H1 (cell line): ENCODE measurements around the gene GABRG3.

Experiments
- CBX5 ChIP-seq: fragments of 300-800, 300-1000 bp; sonication (generic); IDR thresholded peaks from 2 replicates; pipeline ENCODE4 v1.7.1; 2016; ENCODE audit warnings: antibody characterized with exemption, low read length, low read depth
- CEBPB ChIP-seq: IDR thresholded peaks from 2 replicates; pipeline ENCODE4 v1.6.1; 2012; ENCODE audit warnings: low read depth, low read length
- EP300 ChIP-seq, 2 experiments: IDR thresholded peaks; 1 replicate in 1 of 2; 2 replicates in 1 of 2; pipeline ENCODE4 v1.6.1; 2011 to 2012; ENCODE audit warnings: low read depth in 2 of 2, low read length in 2 of 2, mild to moderate bottlenecking in 2 of 2, borderline replicate concordance in 1 of 2, inconsistent platforms in 1 of 2, moderate library complexity in 1 of 2
- MAFK ChIP-seq: IDR thresholded peaks from 2 replicates; pipeline ENCODE4 v1.6.1; 2012; ENCODE audit warnings: low read depth, mild to moderate bottlenecking, improper control_type of control experiment, low read length
- SP1 ChIP-seq: IDR thresholded peaks from 2 replicates; pipeline ENCODE4 v1.6.1; 2011; ENCODE audit warnings: low read depth, low read length
- TBP ChIP-seq: IDR thresholded peaks from 2 replicates; pipeline ENCODE4 v1.6.1; 2011; ENCODE audit warnings: low read depth, low read length, improper control_type of control experiment
- TCF12 ChIP-seq: IDR thresholded peaks from 2 replicates; pipeline ENCODE4 v1.6.1; 2011; ENCODE audit warnings: low read depth, mild to moderate bottlenecking, low read length
- YY1 ChIP-seq: IDR thresholded peaks from 2 replicates; pipeline ENCODE4 v1.6.1; 2011; ENCODE audit warnings: low read depth, mild to moderate bottlenecking, low read length
- ZNF274 ChIP-seq: IDR thresholded peaks from 2 replicates; pipeline ENCODE4 v1.7.0; 2012; ENCODE audit warnings: low read length, borderline replicate concordance; ENCODE audit errors: extremely low read depth
- TF ChIP-seq, protein P1 (sequence below), 3 experiments: IDR thresholded peaks; 1 replicate in 2 of 3; 2 replicates in 1 of 3; pipeline versions ENCODE4 v1.5.1 to v1.6.1; 2011; ENCODE audit warnings: low read length in 3 of 3, mild to moderate bottlenecking in 3 of 3, inconsistent platforms in 2 of 3, low read depth in 1 of 3, moderate library complexity in 1 of 3; ENCODE audit not compliant: insufficient read depth in 1 of 3; ENCODE audit errors: control extremely low read depth in 1 of 3

DNA sequence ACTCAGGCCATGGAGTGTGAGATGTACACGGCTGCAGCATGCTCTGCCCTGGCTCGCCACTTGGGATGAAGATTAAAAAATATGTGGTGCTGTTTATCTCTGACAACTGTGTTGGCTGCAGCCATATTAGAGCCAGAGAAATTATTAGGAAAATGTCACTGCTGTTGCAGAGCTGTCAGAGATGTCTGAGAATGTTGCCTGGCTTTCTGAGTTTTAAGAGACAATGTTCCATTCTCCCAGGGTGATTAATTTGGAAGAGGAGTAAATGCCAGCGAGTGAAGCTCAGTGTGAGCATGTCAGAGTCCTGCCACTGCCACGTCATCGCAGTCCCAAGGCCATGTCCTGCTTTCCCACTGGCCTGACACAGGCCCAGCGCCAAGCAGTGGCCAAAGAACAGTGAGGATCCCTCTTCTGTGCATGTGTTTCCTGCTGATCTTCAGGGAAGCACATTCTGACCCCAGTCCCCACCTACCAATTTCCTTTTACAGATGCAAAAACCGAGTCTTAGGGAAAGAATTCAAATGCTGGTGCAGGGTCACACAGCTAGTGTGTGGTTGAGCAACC is 370.9 kb downstream of the GABRG3 start:
- no peak for TF ChIP-seq MAFK
- TF ChIP-seq YY1, result no peak
- TF ChIP-seq CBX5, result no peak
- no peak for TF ChIP-seq SP1
- TF ChIP-seq TCF12, result no peak
- TF ChIP-seq EP300 (IDR thresholded peaks at IDR 0.05; ENCODE audit: borderline replicate concordance in 1 of 2, low read depth in 2 of 2, low read length in 2 of 2), result no peak
- no peak for TF ChIP-seq TBP
- TF ChIP-seq, protein P1, sequence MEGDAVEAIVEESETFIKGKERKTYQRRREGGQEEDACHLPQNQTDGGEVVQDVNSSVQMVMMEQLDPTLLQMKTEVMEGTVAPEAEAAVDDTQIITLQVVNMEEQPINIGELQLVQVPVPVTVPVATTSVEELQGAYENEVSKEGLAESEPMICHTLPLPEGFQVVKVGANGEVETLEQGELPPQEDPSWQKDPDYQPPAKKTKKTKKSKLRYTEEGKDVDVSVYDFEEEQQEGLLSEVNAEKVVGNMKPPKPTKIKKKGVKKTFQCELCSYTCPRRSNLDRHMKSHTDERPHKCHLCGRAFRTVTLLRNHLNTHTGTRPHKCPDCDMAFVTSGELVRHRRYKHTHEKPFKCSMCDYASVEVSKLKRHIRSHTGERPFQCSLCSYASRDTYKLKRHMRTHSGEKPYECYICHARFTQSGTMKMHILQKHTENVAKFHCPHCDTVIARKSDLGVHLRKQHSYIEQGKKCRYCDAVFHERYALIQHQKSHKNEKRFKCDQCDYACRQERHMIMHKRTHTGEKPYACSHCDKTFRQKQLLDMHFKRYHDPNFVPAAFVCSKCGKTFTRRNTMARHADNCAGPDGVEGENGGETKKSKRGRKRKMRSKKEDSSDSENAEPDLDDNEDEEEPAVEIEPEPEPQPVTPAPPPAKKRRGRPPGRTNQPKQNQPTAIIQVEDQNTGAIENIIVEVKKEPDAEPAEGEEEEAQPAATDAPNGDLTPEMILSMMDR (IDR thresholded peaks at IDR 0.05; ENCODE audit: control extremely low read depth in 1 of 3, insufficient read depth in 1 of 3, low read depth in 1 of 3, low read length in 3 of 3), result no peak
- no peak for TF ChIP-seq CEBPB
- no peak for TF ChIP-seq ZNF274
